Measurements from ENCODE around the gene GNPTG.

Gene GNPTG

DNA sequence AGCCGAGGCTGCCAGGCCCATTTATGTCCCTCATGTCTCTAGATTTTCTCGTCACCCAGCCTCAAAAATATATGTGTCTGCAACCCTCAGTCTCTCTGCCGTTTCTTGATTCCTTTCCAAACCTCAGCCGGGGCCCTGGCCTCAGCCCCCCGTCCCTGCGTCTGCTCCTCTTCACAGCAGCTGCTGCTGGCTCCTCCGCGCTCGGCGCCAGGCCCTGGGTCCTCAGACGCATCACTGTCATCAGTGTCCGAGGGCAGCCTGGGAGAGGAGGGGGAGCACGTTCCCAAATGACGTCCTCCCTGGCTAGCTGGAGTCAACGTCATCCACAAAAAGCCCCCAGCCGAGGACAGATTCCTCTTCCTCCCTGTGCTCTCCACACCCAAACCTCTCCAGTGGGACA, 2.4 kb upstream of the GNPTG start:
- DNase-seq = no peak

- DNase-seq = no peak
Observed at GRCh38 chr16:1349951-1350350, 1.8 kb upstream of the GNPTG start.

DNA sequence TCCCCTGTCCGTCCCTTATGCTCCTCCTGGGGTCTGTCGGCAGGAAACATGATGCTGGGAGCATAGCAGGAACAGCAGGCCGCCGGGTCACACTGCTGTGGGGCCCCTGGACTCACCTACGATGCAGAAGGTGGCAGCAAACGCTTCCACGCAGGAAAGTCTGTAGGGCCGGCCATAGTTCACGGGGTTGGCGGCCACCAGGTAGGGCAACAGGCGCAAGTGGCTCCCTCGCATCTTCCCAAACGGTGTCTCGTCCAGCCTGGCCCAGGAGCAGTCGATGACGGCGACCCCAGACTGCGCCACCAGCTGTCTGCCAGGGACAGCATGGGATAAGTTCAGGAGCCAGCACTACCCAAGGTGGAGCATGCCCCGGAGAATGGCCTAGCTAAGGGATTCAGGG, 1.0 kb upstream of the GNPTG start:
- no peak for DNase-seq

- DNase-seq = no peak
Observed at GRCh38 chr16:1351215-1351581, 533 bp upstream of the GNPTG start.

DNA sequence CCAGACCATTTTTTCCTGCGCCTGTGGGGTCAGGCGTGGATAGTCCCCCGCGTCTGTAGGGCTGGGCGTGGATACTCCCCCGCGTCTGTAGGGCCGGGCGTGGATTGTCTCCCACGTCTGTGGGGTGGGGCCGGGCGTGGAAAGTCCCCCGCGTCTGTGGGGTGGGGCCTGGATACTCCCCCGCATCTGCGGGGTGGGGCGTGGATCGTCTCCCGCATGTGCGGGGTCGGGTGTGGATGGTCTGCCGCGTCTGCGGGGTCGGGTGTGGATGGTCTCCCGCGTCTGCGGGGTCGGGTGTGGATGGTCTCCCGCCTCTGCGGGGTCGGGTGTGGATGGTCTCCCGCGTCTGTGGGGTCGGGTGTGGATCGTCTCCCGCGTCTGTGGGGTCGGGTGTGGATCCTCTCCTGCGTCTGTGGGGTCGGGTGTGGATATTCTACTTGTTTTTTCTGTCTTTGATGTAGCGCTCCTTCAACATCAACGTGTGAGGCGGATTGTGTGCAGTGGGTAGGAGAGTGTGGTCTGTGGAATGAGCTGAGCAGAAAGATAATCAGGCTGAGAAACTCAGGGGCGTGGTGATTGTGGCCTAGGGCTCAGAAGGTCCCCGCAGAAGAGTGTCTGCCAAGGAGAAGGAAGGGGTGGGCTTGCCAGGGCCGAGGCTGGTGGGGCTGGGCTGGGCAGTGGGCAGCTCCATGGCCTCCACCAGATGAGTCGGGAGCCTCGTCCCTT, 3.2 kb downstream of the GNPTG start:
- no peak for DNase-seq

GRCh38 chr16:1355591-1355990, 3.9 kb downstream of the GNPTG start:
- DNase-seq = no peak

GRCh38 chr16:1356061-1356900, 4.5 kb downstream of the GNPTG start:
- no peak for DNase-seq

DNA sequence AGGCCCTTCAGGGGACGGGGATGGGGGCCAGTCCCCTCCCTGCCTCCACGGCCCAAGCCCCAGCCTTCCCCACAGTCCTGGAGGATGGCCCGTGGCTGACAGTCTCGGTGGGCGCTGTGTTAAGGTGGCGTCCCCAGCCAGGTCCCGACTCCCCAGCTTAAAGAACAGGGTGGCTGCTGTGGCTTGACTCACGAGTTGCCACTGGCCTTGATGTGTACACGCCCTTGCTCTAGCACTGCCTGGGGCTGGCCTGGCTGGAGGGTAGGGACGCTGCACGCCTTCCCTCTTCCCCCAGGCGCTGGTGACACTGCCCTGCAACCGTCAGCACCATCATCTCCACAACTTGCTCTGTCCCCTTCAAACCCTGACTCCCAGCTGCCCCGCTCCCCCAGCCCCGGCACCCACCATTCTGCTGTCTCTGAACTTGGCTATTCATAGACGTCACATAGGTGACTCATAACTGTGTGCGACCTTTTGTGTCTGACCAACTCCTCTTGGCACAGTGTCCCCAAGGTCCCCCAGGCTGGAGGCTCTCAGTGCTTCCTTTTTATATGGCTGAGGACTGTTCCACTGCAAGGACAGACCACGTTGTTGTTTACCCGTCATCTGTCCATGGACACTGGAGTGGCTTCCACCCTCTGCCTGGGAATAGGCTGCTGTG, 6.3 kb downstream of the GNPTG start:
- no peak for DNase-seq

DNA sequence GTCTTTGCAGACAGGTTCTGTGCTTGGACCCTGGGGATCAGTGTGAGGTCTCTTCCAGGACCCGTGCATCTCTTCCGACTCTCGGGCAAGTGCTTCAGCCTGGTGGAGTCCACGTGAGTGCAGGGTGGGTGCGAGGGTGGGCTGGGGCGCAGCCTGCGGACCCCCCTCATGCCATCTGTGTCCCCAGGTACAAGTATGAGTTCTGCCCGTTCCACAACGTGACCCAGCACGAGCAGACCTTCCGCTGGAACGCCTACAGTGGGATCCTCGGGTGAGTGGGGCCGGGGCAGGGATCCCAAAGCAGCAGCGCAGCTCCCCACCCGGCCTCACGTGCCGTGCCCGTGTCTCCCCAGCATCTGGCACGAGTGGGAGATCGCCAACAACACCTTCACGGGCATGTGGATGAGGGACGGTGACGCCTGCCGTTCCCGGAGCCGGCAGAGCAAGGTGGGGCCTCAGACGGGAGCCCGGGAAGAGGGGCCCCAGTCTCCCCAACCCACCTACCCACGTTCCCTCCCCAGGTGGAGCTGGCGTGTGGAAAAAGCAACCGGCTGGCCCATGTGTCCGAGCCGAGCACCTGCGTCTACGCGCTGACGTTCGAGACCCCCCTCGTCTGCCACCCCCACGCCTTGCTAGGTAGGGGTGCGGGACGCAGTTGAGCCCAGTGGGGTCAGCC, 10.1 kb downstream of the GNPTG start:
- no peak for DNase-seq

GRCh38 chr16:1362807-1363206, 11.1 kb downstream of the GNPTG start:
- DNase-seq = no peak

DNA sequence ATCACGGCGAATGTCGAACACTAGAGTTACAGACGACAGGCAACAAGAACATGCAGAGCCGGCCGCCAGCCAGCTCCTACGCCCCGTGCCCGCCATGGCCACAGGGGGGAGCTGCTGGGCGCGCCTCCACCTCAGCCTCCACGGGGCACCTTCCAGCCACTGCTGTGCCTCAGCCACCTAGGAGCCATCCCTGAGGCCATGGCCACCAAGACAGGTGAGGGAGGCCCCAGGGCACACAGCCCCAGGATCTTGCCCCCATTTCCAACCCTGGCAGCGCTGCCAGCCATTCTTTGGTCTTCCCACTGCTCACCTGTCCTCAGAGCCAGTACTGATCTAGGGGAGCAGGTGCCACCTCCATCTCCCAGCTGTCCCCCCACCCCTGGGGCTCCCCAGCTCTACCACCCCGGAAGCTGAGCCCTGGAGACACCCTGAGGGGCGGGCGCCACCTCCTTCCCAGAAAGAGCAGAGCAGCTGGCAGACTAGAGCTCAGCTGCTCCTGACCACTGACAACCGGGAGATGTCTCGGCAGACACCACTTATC, 11.8 kb downstream of the GNPTG start:
- no peak for DNase-seq

DNA sequence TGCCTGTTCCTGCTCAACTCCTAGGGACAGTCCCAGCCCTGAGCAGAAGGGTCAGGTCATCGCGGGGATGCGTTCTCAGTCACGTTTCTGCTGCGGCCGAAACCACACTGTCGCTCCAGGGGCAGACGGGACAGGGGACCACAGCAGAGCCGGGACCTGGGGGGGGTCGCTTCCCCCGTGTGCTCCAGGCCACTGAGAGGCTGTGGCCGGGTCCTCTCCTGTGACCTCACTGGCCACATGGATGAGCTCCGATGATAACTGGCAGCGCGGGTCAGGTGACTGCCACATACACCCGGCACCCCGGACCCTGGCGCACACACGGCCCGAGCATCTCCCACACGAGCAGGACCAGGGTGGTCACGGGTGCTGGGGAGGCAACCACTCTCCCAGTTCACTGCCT, 12.8 kb downstream of the GNPTG start:
- no peak for DNase-seq

GRCh38 chr16:1366060-1366711, 14.5 kb downstream of the GNPTG start:
- DNase-seq = no peak

DNA sequence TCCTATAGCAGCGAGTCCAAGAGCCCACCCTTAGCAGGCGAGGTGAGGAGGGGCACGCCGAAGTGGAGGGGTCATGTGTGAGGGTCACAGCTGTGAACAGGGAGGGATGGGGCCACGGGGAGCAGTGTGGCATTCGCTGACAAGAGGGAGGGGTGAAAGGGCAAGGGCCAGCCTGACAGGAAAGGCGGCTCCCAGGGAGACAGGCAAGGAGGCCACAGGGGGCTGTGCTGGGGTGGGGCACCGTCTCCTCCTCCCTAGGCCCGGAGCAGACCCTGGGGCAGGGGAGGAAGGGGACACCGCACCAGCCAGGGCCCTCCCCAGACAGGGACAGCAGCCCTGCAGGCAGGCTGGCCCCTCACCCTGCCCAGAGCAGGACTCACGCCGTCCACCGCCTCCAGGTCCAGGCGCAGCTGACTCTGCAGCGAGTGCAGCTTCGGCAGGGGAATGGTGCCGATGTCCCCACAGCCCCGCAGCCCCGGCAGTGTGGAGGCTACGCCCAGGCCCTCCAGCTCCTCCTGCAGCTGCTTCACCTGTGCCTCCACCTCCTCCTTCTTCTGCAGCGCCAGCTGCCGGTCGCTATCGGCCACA, 15.1 kb downstream of the GNPTG start:
- no peak for DNase-seq

DNA sequence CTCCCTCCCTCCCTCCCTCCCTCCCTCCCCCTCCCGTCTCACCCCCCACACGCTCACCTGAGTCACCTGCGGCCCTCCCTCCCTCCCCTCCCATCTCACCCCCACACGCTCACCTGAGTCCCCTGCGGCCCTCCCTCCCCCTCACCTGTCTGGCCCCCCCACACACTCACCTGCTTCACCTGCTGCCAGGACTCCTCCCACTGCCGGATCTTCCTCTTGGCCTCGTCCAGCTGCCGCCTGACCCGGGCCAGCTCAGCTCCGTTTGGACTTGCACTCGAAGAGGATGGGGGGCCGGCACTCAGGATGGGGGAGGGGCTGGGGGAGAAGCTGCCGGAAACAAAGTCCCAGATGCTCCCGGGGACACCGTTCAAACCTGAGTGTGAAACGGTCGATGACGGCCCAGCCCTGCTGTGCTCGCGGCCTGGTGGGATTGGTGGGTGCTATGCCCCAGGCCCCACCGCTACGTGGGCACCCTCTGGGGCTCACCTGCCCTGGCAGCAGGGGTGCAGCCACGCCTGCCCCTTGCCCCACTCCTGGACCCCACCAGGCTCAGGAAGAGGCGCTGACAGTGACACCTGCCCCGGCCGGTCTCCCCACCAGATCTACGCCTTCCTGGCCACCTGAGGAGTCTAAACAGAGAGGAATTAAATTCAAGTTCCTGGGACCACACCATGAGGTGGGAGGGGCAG, 15.9 kb downstream of the GNPTG start:
- no peak for DNase-seq

- DNase-seq = no peak
Observed at GRCh38 chr16:1371054-1371978, 19.6 kb downstream of the GNPTG start.

- DNase-seq = no peak
Observed at GRCh38 chr16:1372292-1372950, 20.7 kb downstream of the GNPTG start.

DNA sequence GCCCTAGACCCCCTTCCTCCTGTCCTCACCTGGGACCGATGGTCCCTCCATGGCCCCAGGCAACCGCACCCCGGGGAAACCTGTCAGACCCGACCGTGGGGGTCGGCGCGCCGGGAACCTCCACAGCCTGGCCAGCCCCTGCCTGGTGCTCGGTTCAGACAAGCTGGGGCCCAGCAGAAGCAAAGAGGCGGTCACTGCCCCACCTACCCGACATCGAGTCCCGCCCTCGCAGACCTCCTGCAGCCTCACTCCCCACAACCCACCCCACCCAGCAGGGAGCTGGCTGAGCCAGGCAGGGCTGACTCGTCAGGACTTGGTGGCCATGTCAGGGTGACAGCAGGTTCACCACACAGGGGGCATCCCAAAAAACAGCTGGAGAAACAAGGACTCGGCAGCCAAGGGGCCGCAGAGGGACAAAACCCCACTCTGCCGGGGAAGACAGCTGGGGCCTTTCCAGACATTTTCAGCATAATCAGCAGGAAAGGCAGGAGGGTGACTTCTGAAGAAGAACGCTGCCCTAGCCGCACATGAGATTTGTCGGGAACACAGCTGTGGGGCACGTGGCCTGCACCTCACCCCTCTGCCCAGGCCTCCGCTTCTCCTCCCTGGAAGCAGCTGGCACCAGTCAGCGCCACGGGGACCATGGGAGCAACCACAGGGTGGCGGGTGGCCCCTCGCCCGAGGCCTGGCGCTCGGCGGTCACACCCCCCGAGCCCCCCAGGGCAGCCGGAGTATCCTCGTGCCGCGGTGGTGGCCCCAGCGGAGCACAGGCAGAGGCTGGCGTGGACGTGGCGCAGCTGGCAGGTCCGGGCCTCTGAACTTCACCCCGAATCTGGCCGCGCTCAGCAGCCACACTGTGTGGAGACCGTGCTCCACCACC, 22.9 kb downstream of the GNPTG start:
- DNase-seq = no peak

- no peak for DNase-seq
Observed at GRCh38 chr16:1375298-1375640, 23.5 kb downstream of the GNPTG start.

All from NCI-H446 treated with DMSO at 0.1 percent for 48 hours (cell line).